Body of pancreas (tissue), 4 donors: ENCODE measurements around the gene SYNJ2. TPM values are rescaled to one million over a fixed set of nuclear protein-coding genes. Genes with fewer than 3 reads are reported as not detected.

ENCODE experiments used
- ATAC-seq: fragments of 150-250 bp; one replicate; pipeline ENCODE4 v1.9.1; 2016
- DNase-seq, 4 donors: peaks; one replicate each; pipeline ENCODE4 v3.0.0-alpha.2; 2019
- H3K27ac ChIP-seq, 4 donors: fragments of 200-600 bp; sonication (generic); 1 replicate in 3 of 4; 2 replicates in 1 of 4; pipeline versions ENCODE4 v1.5.1 to v1.6.1; 2016 to 2019; ENCODE audit warnings: mild to moderate bottlenecking in 1 of 4, mixed read lengths in 1 of 4, moderate library complexity in 1 of 4
- H3K27me3 ChIP-seq, 2 donors: fragments of 200-600 bp; sonication (generic); one replicate each; pipeline ENCODE4 v1.6.0; 2016; ENCODE audit warnings: mild to moderate bottlenecking in 1 of 2
- H3K36me3 ChIP-seq, 2 donors: fragments of 200-600 bp; sonication (generic); replicated peaks in 1 of 2; 2 replicates each; pipeline ENCODE4 v1.5.1; 2016; ENCODE audit warnings: low read depth in 2 of 2; ENCODE audit not compliant: insufficient read depth in 1 of 2
- H3K4me1 ChIP-seq: fragments of 200-600 bp; sonication (generic); one replicate; pipeline ENCODE4 v1.6.0; 2016
- H3K4me3 ChIP-seq, 2 donors: fragments of 200-600 bp; sonication (generic); 1 replicate in 1 of 2; 2 replicates in 1 of 2; pipeline ENCODE4 v1.5.1; 2016 to 2019
- H3K9me3 ChIP-seq, 3 donors: fragments of 200-600 bp; sonication (generic); 1 replicate in 2 of 3; 2 replicates in 1 of 3; pipeline ENCODE4 v1.5.1; 2016
- CTCF ChIP-seq, 7 experiments: fragments of 450-650 bp in 4 of 7; fragments of 200-600 bp in 3 of 7; sonication (generic) in 3 of 7; IDR thresholded peaks; one replicate each; pipeline ENCODE4 v1.5.1; 2016 to 2019; ENCODE audit warnings: antibody characterized with exemption in 7 of 7
- POLR2A ChIP-seq, 3 donors: fragments of 450-650 bp; IDR thresholded peaks; one replicate each; pipeline ENCODE4 v1.6.1; 2016; ENCODE audit warnings: antibody characterized with exemption in 3 of 3, mild to moderate bottlenecking in 2 of 3
- whole genome bisulfite sequencing, 2 donors: methylation state at CpG; one replicate each; pipeline ENCODE4 v1.1.5; 2017; 5-methylcytosine and 5-hydroxymethylcytosine counted together
- intact Hi-C: fragments of 100-400 bp; cut with DNase I; formaldehyde crosslinking; loops from one replicate; pipeline ENCODE4 v1.15.1; 2023
- total RNA-seq, 2 donors: library from RNA; depleted of rRNA; stranded (reverse); fragments of >200 nt; gene quantifications; one replicate each; pipeline ENCODE4 v1.1.0, GENCODE V29; 2016

The SYNJ2 gene
- total RNA-seq, 2 donors from 2014 or later, result 12.2 to 14.8 TPM

GRCh38 chr6:158028876-158029275 is 47.2 kb downstream of the SYNJ2 start:
- no peak overlapping the region for H3K4me3 ChIP-seq
- no peaks in the 10 kb centered on the region for H3K27me3 ChIP-seq
- ATAC-seq (no peak), DNase-seq (no peak)
- WGBS, 2 donors, result 93 to 96% methylated on average over 7 to 8 of the region's 8 CpGs
- no peak for TF ChIP-seq CTCF (IDR thresholded peaks at IDR 0.05)
- TF ChIP-seq POLR2A (IDR thresholded peaks at IDR 0.05), result no peak
- no peaks in the 10 kb centered on the region for H3K36me3 ChIP-seq
- H3K9me3 ChIP-seq, result no peaks in the 10 kb centered on the region
- H3K27ac ChIP-seq, result no peak overlapping the region
- H3K4me1 ChIP-seq, result peaks cover 60% of the 10 kb centered on the region
- intact Hi-C loops, result no loop called here

GRCh38 chr6:158029668-158030230 is 48.1 kb downstream of the SYNJ2 start:
- H3K4me3 ChIP-seq, result no peak overlapping the region
- WGBS, 2 donors, result 93 to 96% methylated on average over 8 to 10 of the region's 10 CpGs
- H3K27me3 ChIP-seq, result no peaks in the 10 kb centered on the region
- intact Hi-C loops, result no loop called here
- ATAC-seq, result no peak
- H3K4me1 ChIP-seq, result peaks cover 60% of the 10 kb centered on the region
- no peaks in the 10 kb centered on the region for H3K36me3 ChIP-seq
- no peak for DNase-seq
- TF ChIP-seq POLR2A (IDR thresholded peaks at IDR 0.05) (no peak), CTCF (IDR thresholded peaks at IDR 0.05) (no peak)
- no peaks in the 10 kb centered on the region for H3K9me3 ChIP-seq
- no peak overlapping the region for H3K27ac ChIP-seq

GRCh38 chr6:158030380-158031300 is 49.0 kb downstream of the SYNJ2 start:
- 93 to 95% methylated on average over 11 to 16 of the region's 16 CpGs for WGBS, 2 donors
- intact Hi-C loops, result no loop called here
- no peaks in the 10 kb centered on the region for H3K9me3 ChIP-seq
- peaks cover 58% of the 10 kb centered on the region for H3K4me1 ChIP-seq
- TF ChIP-seq POLR2A (IDR thresholded peaks at IDR 0.05) (no peak), CTCF (IDR thresholded peaks at IDR 0.05) (no peak)
- ATAC-seq, result no peak
- no peaks in the 10 kb centered on the region for H3K27me3 ChIP-seq
- no peaks in the 10 kb centered on the region for H3K36me3 ChIP-seq
- no peak for DNase-seq
- H3K4me3 ChIP-seq, result no peak overlapping the region
- peak overlapping the region in 2 of 4 donors; percentile 24 to 47 for H3K27ac ChIP-seq

GRCh38 chr6:158031381-158032353 is 50.0 kb downstream of the SYNJ2 start:
- peak overlapping the region in 2 of 4 donors; percentile 24 to 47 for H3K27ac ChIP-seq
- H3K27me3 ChIP-seq, result no peaks in the 10 kb centered on the region
- H3K36me3 ChIP-seq, result no peaks in the 10 kb centered on the region
- no peak overlapping the region for H3K4me3 ChIP-seq
- H3K4me1 ChIP-seq, result peaks cover 50% of the 10 kb centered on the region
- H3K9me3 ChIP-seq, result no peaks in the 10 kb centered on the region
- TF ChIP-seq POLR2A (IDR thresholded peaks at IDR 0.05), result no peak
- no peak for TF ChIP-seq CTCF (IDR thresholded peaks at IDR 0.05)
- WGBS, 2 donors, result 58 to 75% methylated on average over 14 to 19 of the region's 20 CpGs
- peak in 2 of 4 donors; percentile 33 to 60 for DNase-seq
- ATAC-seq, result peak; percentile 21
- intact Hi-C loops, result no loop called here
